Endodermal cell (in vitro differentiated cells): ENCODE results near the gene SRPX. TPM values are rescaled to one million over a fixed set of nuclear protein-coding genes. Genes with fewer than 3 reads are reported as not detected.

Source experiments
- DNase-seq: peaks from one replicate; pipeline ENCODE4 v3.0.0-alpha.2; 2017
- H3K27ac ChIP-seq: 2 replicates; pipeline ENCODE4 v1.5.1; 2013; ENCODE audit warnings: mild to moderate bottlenecking, low read depth, low read length, moderate library complexity
- H3K27me3 ChIP-seq: 2 replicates; pipeline ENCODE4 v1.6.1; 2013; ENCODE audit warnings: mild to moderate bottlenecking, low read length, moderate library complexity; ENCODE audit not compliant: insufficient read depth, control insufficient read depth, poor library complexity, severe bottlenecking
- H3K36me3 ChIP-seq: 2 replicates; pipeline ENCODE4 v1.7.0; 2013; ENCODE audit warnings: mild to moderate bottlenecking, low read length, moderate library complexity; ENCODE audit not compliant: control insufficient read depth, insufficient read depth
- H3K4me1 ChIP-seq: one replicate; pipeline ENCODE4 v1.7.0; 2013; ENCODE audit warnings: low read length; ENCODE audit not compliant: control insufficient read depth, insufficient read depth
- H3K4me3 ChIP-seq: 2 replicates; pipeline ENCODE4 v1.5.1; 2013; ENCODE audit warnings: mild to moderate bottlenecking, low read length, moderate library complexity
- H3K9ac ChIP-seq: 2 replicates; pipeline ENCODE4 v1.6.1; 2013; ENCODE audit warnings: mild to moderate bottlenecking, low read length, moderate library complexity; ENCODE audit not compliant: poor library complexity, severe bottlenecking; ENCODE audit errors: extremely low read depth
- H3K9me3 ChIP-seq: 2 replicates; pipeline ENCODE4 v1.6.1; 2013; ENCODE audit warnings: mild to moderate bottlenecking, low read length, moderate library complexity; ENCODE audit not compliant: control insufficient read depth
- H3K27ac Mint-ChIP-seq: 2 replicates; pipeline ENCODE4 v1.8.0; 2020; ENCODE audit warnings: mixed read lengths
- H3K27me3 Mint-ChIP-seq: 2 replicates; pipeline ENCODE4 v1.8.0; 2021; ENCODE audit warnings: mild to moderate bottlenecking, mixed read lengths; ENCODE audit not compliant: insufficient read depth
- H3K36me3 Mint-ChIP-seq: 2 replicates; pipeline ENCODE4 v1.8.0; 2020; ENCODE audit warnings: low read depth, mixed read lengths
- H3K4me1 Mint-ChIP-seq: 2 replicates; pipeline ENCODE4 v1.8.0; 2020; ENCODE audit warnings: mixed read lengths
- H3K4me3 Mint-ChIP-seq: 2 replicates; pipeline ENCODE4 v1.8.0; 2020; ENCODE audit warnings: mild to moderate bottlenecking, moderate library complexity, mixed read lengths
- H3K9me3 Mint-ChIP-seq: 2 replicates; pipeline ENCODE4 v1.8.0; 2020; ENCODE audit warnings: mild to moderate bottlenecking, mixed read lengths
- WGBS, 2 experiments: methylation state at CpG; one replicate each; pipeline versions ENCODE4 v1.1.5 to v1.1.7; 2013; ENCODE audit warnings: missing lambda C conversion rate in 2 of 2, mixed read lengths in 1 of 2; ENCODE audit not compliant: insufficient coverage in 1 of 2, insufficient read length in 1 of 2; 5-methylcytosine and 5-hydroxymethylcytosine counted together
- total RNA-seq, 2 donors: library from RNA; stranded (reverse); fragmentation: NEBNext Ultra II Directional in 1 of 2; extraction: Animal tissue kit (Norgen Biotek cat#: 25700) in 1 of 2; gene quantifications; 2 replicates in 1 of 2; 3 replicates in 1 of 2; pipeline ENCODE4 v1.2.1, GENCODE V29; 2021
- TF ChIP-seq, protein P1 (sequence below): fragments of 200-600 bp; sonication (generic); conservative IDR thresholded peaks from 2 replicates; pipeline ENCODE4 v1.5.0; 2021; ENCODE audit warnings: antibody characterized with exemption, mild to moderate bottlenecking

SRPX gene
- total RNA-seq, 2 donors from 2014 or later, result 1.8 to 3.4 TPM

DNA sequence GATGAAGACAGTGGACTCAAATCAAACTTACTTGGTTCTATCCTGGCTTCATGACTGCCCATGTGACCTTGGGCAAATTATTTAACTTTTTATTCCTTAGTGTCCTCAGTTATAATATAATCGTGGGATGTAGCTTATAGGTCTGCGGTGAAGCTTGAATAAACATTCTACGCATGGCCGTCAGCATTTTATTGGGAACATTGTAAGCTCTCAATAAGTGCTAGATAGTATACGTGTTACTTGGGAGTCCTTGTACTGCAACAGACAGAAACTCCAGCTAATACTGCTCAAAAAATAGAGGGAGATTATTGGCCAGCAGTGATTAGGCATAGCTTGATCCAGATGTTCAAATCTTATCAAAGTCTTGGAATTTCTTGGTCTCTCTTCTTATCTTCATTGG, 109.5 kb downstream of the SRPX start:
- TF ChIP-seq, protein P1, sequence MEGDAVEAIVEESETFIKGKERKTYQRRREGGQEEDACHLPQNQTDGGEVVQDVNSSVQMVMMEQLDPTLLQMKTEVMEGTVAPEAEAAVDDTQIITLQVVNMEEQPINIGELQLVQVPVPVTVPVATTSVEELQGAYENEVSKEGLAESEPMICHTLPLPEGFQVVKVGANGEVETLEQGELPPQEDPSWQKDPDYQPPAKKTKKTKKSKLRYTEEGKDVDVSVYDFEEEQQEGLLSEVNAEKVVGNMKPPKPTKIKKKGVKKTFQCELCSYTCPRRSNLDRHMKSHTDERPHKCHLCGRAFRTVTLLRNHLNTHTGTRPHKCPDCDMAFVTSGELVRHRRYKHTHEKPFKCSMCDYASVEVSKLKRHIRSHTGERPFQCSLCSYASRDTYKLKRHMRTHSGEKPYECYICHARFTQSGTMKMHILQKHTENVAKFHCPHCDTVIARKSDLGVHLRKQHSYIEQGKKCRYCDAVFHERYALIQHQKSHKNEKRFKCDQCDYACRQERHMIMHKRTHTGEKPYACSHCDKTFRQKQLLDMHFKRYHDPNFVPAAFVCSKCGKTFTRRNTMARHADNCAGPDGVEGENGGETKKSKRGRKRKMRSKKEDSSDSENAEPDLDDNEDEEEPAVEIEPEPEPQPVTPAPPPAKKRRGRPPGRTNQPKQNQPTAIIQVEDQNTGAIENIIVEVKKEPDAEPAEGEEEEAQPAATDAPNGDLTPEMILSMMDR, result no peak
- no peak overlapping the region for H3K4me3 Mint-ChIP-seq
- Histone ChIP-seq H3K27ac (no peak overlapping the region), H3K9ac (no peak overlapping the region), H3K9me3 (no peaks in the 10 kb centered on the region), H3K4me1 (no peaks in the 10 kb centered on the region), H3K27me3 (no peaks in the 10 kb centered on the region), H3K36me3 (no peaks in the 10 kb centered on the region), H3K4me3 (no peak overlapping the region)
- peaks cover 43% of the 10 kb centered on the region for H3K9me3 Mint-ChIP-seq
- no peaks in the 10 kb centered on the region for H3K36me3 Mint-ChIP-seq
- peaks cover 7% of the 10 kb centered on the region for H3K4me1 Mint-ChIP-seq
- no peak for DNase-seq
- no peak overlapping the region for H3K27ac Mint-ChIP-seq
- H3K27me3 Mint-ChIP-seq, result no peaks in the 10 kb centered on the region
- WGBS, 2 experiments, result 91% methylated on average over 5 of the region's 5 CpGs; no CpG with 5 or more reads in 1 of the 2 experiments

DNA sequence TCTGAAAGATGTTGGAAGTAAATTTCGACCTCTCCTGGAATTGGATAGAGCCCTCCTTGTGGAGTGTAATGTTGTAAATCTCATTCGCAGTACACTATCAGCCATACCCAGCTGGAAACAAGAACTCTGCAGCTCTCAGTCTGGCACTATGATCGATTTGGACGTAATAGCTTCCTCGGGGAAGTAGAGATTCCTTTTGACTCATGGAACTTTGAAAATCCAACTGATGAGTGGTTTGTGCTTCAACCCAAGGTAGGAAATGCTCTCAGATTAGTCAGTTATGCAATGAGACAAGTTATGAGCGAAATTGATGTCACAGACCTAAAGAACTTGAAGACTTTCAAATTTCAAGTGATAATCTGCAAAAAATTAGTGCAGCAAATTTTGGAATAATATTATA, 110.4 kb downstream of the SRPX start:
- Mint-ChIP-seq H3K4me3 (no peak overlapping the region), H3K27ac (no peak overlapping the region), H3K27me3 (no peaks in the 10 kb centered on the region), H3K9me3 (peaks cover 42% of the 10 kb centered on the region), H3K4me1 (peaks cover 7% of the 10 kb centered on the region), H3K36me3 (no peaks in the 10 kb centered on the region)
- TF ChIP-seq, protein P1, result no peak
- H3K27ac ChIP-seq, result no peak overlapping the region
- 83 to 87% methylated on average over 3 to 6 of the region's 6 CpGs for WGBS, 2 experiments
- DNase-seq, result no peak
- no peaks in the 10 kb centered on the region for H3K36me3 ChIP-seq
- no peak overlapping the region for H3K9ac ChIP-seq
- H3K9me3 ChIP-seq, result no peaks in the 10 kb centered on the region
- no peak overlapping the region for H3K4me3 ChIP-seq
- H3K27me3 ChIP-seq, result no peaks in the 10 kb centered on the region
- no peaks in the 10 kb centered on the region for H3K4me1 ChIP-seq

DNA sequence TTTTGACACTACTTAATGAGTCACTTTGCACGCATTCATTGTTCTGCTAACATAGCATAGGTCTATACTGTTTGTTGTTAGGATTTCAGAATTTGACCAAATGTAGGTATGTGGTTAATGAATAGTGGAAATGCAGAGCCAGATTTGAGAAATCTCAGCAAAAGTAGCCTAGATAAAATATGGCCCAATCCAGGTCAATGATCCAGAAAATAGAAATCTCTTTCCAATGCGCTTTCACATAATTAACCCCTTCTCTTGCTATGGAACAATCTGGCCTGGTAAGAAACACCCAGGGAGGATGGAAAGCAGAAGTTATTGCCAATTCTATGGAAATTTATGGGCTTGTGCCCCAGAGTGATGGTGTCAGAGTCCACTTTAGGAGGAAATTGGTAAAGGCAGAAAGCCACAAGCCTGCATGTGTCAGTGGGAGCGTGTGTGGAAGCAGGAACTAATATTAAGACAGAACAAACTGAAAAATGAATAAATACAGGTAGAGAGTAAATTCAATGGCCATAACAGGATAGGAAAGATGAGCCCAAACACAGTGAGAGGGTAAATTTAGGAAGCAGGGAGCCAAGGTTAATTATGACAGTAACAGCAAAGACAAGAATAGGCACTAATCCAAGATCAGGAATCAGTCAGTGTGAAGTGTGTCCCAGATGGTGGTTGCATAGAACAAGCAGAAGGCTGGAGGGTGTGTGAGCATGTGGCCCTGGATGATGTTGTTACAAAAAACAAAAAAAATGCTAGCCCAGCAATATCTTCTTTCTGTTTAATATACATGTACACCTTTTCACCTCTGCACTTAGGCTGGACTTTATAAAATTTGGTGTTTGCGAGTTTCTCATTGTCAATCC, 111.4 kb downstream of the SRPX start:
- 98 to 100% methylated on average over 1 to 4 of the region's 4 CpGs for WGBS, 2 experiments
- peaks cover 46% of the 10 kb centered on the region for H3K9me3 Mint-ChIP-seq
- H3K27ac Mint-ChIP-seq, result no peak overlapping the region
- Histone ChIP-seq H3K27ac (no peak overlapping the region), H3K9ac (no peak overlapping the region), H3K4me3 (no peak overlapping the region), H3K36me3 (no peaks in the 10 kb centered on the region), H3K9me3 (no peaks in the 10 kb centered on the region), H3K4me1 (no peaks in the 10 kb centered on the region), H3K27me3 (no peaks in the 10 kb centered on the region)
- H3K4me3 Mint-ChIP-seq, result no peak overlapping the region
- TF ChIP-seq, protein P1, result no peak
- H3K27me3 Mint-ChIP-seq, result no peaks in the 10 kb centered on the region
- peaks cover 7% of the 10 kb centered on the region for H3K4me1 Mint-ChIP-seq
- H3K36me3 Mint-ChIP-seq, result no peaks in the 10 kb centered on the region
- DNase-seq, result no peak
